SK-N-SH (cell line): Measurements from ENCODE around the gene SACS. TPM values are rescaled to one million over a fixed set of nuclear protein-coding genes. Genes with fewer than 3 reads are reported as not detected.

Experiments
- CTCF ChIA-PET: fragments of 300-600, 350-600 bp; formaldehyde crosslinking; extraction: SDS; loops from one replicate; lab custom pipeline; 2021; lab: Yijun Ruan, JAX
- POLR2A ChIA-PET: fragments of 350-600 bp; sonication (Branson Sonifier 250); formaldehyde crosslinking; extraction: SDS; loops from one replicate; lab custom pipeline; 2020; ENCODE audit warnings: antibody characterized with exemption, inconsistent platforms; lab: Yijun Ruan, JAX
- DNase-seq: peaks from one replicate; pipeline ENCODE4 v3.0.0; 2012
- H2AFZ ChIP-seq: fragments of 200-600 bp; sonication (generic); 2 replicates; pipeline ENCODE4 v1.8.1; 2016; ENCODE audit warnings: antibody characterized with exemption, mild to moderate bottlenecking, low read depth
- H3F3A ChIP-seq: fragments of 200-600 bp; sonication (generic); replicated peaks from 2 replicates; pipeline ENCODE3; 2016; ENCODE audit warnings: antibody characterized with exemption, mild to moderate bottlenecking; ENCODE audit not compliant: insufficient read depth
- H3K27ac ChIP-seq, 2 experiments: fragments of 200-500 bp in 1 of 2; fragments of 200-600 bp in 1 of 2; sonication (Bioruptor generic) in 1 of 2; sonication (generic), shearing (Covaris generic) in 1 of 2; 2 replicates each; pipeline versions ENCODE4 v1.5.1 to v1.6.1; 2014 to 2016; ENCODE audit warnings: low read depth in 2 of 2, inconsistent platforms in 1 of 2, low read length in 1 of 2, mild to moderate bottlenecking in 1 of 2, mixed read lengths in 1 of 2
- H3K27me3 ChIP-seq: fragments of 200-600 bp; sonication (generic), shearing (Covaris generic); 2 replicates; pipeline ENCODE4 v1.6.1; 2016; ENCODE audit warnings: mixed run types; ENCODE audit not compliant: insufficient read depth
- H3K36me3 ChIP-seq, 2 experiments: fragments of 200-500 bp in 1 of 2; fragments of 200-600 bp in 1 of 2; sonication (Bioruptor generic) in 1 of 2; sonication (generic) in 1 of 2; replicated peaks in 1 of 2; 2 replicates each; pipeline versions ENCODE3 to v1.5.1; 2014 to 2016; ENCODE audit warnings: low read length in 1 of 2, mild to moderate bottlenecking in 1 of 2; ENCODE audit not compliant: insufficient read depth in 2 of 2, control insufficient read depth in 1 of 2
- H3K4me1 ChIP-seq, 2 experiments: fragments of 200-500 bp in 1 of 2; fragments of 200-600 bp in 1 of 2; sonication (Bioruptor generic) in 1 of 2; sonication (generic), shearing (Covaris generic) in 1 of 2; 2 replicates each; pipeline versions ENCODE4 v1.5.1 to v1.6.1; 2014 to 2016; ENCODE audit warnings: low read depth in 1 of 2, low read length in 1 of 2, mixed run types in 1 of 2; ENCODE audit not compliant: insufficient read depth in 2 of 2, control insufficient read depth in 1 of 2
- H3K4me2 ChIP-seq: fragments of 200-600 bp; sonication (generic), shearing (Covaris generic); 2 replicates; pipeline ENCODE4 v1.6.1; 2017; ENCODE audit warnings: mixed run types
- H3K4me3 ChIP-seq, 2 experiments: fragments of 200-500 bp in 1 of 2; fragments of 200-600 bp in 1 of 2; sonication (Bioruptor generic) in 1 of 2; sonication (generic), shearing (Covaris generic) in 1 of 2; 2 replicates each; pipeline versions ENCODE4 v1.5.1 to v1.8.1; 2014 to 2016; ENCODE audit warnings: low read depth in 2 of 2, inconsistent platforms in 1 of 2, low read length in 1 of 2, mild to moderate bottlenecking in 1 of 2, mixed read lengths in 1 of 2, moderate library complexity in 1 of 2
- H3K79me2 ChIP-seq: fragments of 200-600 bp; sonication (generic); 2 replicates; pipeline ENCODE4 v1.8.1; 2017; ENCODE audit warnings: mild to moderate bottlenecking; ENCODE audit not compliant: insufficient read depth
- H3K9ac ChIP-seq: fragments of 200-600 bp; sonication (generic); 2 replicates; pipeline ENCODE4 v1.6.1; 2017; ENCODE audit warnings: mixed run types
- H3K9me2 ChIP-seq: fragments of 200-600 bp; sonication (generic); 2 replicates; pipeline ENCODE4 v1.6.1; 2017; ENCODE audit warnings: mixed run types
- H3K9me3 ChIP-seq: fragments of 200-600 bp; sonication (generic); 2 replicates; pipeline ENCODE4 v1.6.1; 2017; ENCODE audit warnings: mixed run types, mild to moderate bottlenecking, moderate library complexity
- H4K20me1 ChIP-seq: fragments of 200-600 bp; sonication (generic); 2 replicates; pipeline ENCODE4 v1.6.1; 2017; ENCODE audit warnings: mild to moderate bottlenecking, mixed run types; ENCODE audit not compliant: insufficient read depth
- EP300 ChIP-seq, 2 experiments: IDR thresholded peaks; 2 replicates each; pipeline versions ENCODE4 v1.4.0 to v1.6.1; 2012; ENCODE audit warnings: borderline replicate concordance in 1 of 2, low read depth in 1 of 2, low read length in 1 of 2
- EZH2phosphoT487 ChIP-seq: fragments of 200-600 bp; sonication (generic); IDR thresholded peaks from 2 replicates; pipeline ENCODE4 v1.6.1; 2017; ENCODE audit warnings: low read depth, mixed run types, mild to moderate bottlenecking, antibody characterized with exemption, moderate library complexity, borderline replicate concordance
- FOSL2 ChIP-seq: IDR thresholded peaks from 2 replicates; pipeline ENCODE4 v1.4.0; 2012; ENCODE audit warnings: low read depth, mild to moderate bottlenecking, moderate library complexity, borderline replicate concordance
- FOXJ3 ChIP-seq: sonication (generic); formaldehyde crosslinking; IDR thresholded peaks from 2 replicates; pipeline ENCODE4 v1.5.1; 2020; ENCODE audit warnings: mild to moderate bottlenecking, missing genetic modification reagents
- FOXM1 ChIP-seq: IDR thresholded peaks from 2 replicates; pipeline ENCODE4 v1.4.0; 2012; ENCODE audit warnings: low read depth, mild to moderate bottlenecking
- NFIC ChIP-seq: IDR thresholded peaks from 2 replicates; pipeline ENCODE4 v1.4.0; 2012; ENCODE audit warnings: borderline replicate concordance
- NRF1 ChIP-seq: IDR thresholded peaks from 2 replicates; pipeline ENCODE4 v1.6.1; 2012; ENCODE audit warnings: low read depth, mild to moderate bottlenecking, low read length
- POLR2AphosphoS5 ChIP-seq: IDR thresholded peaks from 2 replicates; pipeline ENCODE4 v1.6.1; 2012; ENCODE audit warnings: low read depth, low read length
- RCOR1 ChIP-seq: fragments of 150-350 bp; IDR thresholded peaks from 2 replicates; pipeline ENCODE4 v1.6.1; 2017; ENCODE audit warnings: antibody characterized with exemption, low read length
- RFX5 ChIP-seq: IDR thresholded peaks from 2 replicates; pipeline ENCODE4 v1.6.1; 2012; ENCODE audit warnings: mild to moderate bottlenecking, improper control_type of control experiment, low read length
- RXRA ChIP-seq: IDR thresholded peaks from 2 replicates; pipeline ENCODE4 v1.4.0; 2012; ENCODE audit warnings: low read depth, mild to moderate bottlenecking, borderline replicate concordance
- SMC3 ChIP-seq: IDR thresholded peaks from 2 replicates; pipeline ENCODE4 v1.6.1; 2012; ENCODE audit warnings: low read depth, low read length, improper control_type of control experiment
- TAF1 ChIP-seq: IDR thresholded peaks from 2 replicates; pipeline ENCODE4 v1.6.1; 2012; ENCODE audit warnings: low read depth, mild to moderate bottlenecking, low read length, moderate library complexity, borderline replicate concordance
- TCF12 ChIP-seq: IDR thresholded peaks from 2 replicates; pipeline ENCODE4 v1.4.0; 2012
- USF2 ChIP-seq: fragments of 150-350 bp; IDR thresholded peaks from 2 replicates; pipeline ENCODE4 v1.6.1; 2017; ENCODE audit warnings: antibody characterized with exemption, low read length, low read depth, borderline replicate concordance
- YY1 ChIP-seq: IDR thresholded peaks from 2 replicates; pipeline ENCODE4 v1.4.0; 2012; ENCODE audit warnings: low read depth, mild to moderate bottlenecking
- WGBS: methylation state at CpG from one replicate; pipeline ENCODE4 v1.1.6; 2017; ENCODE audit warnings: low lambda C conversion rate; 5-methylcytosine and 5-hydroxymethylcytosine counted together
- polyA plus RNA-seq, 3 experiments: library from polyadenylated mRNA; depleted of rRNA; stranded (reverse); fragments of >200 nt; gene quantifications; 2 replicates each; pipeline ENCODE4 v1.2.3, GENCODE V29; 2012
- TF ChIP-seq, protein P1 (sequence below): IDR thresholded peaks from 2 replicates; pipeline ENCODE4 v1.4.0; 2012; ENCODE audit warnings: low read depth
- TF ChIP-seq, protein P2 (sequence below): IDR thresholded peaks from 2 replicates; pipeline ENCODE4; 2012
- TF ChIP-seq, protein P3 (sequence below): IDR thresholded peaks from 2 replicates; pipeline ENCODE4 v1.4.0; 2012; ENCODE audit warnings: low read depth, borderline replicate concordance
- TF ChIP-seq, protein P4 (sequence below): fragments of 200-600 bp; sonication (generic); IDR thresholded peaks from 2 replicates; pipeline ENCODE4 v1.6.1; 2017; ENCODE audit warnings: antibody characterized with exemption, mild to moderate bottlenecking, moderate library complexity

Gene SACS
- polyA plus RNA-seq, 1 of the 3 experiments (the other 2 are of a cell fraction), result 5.9 TPM

DNA sequence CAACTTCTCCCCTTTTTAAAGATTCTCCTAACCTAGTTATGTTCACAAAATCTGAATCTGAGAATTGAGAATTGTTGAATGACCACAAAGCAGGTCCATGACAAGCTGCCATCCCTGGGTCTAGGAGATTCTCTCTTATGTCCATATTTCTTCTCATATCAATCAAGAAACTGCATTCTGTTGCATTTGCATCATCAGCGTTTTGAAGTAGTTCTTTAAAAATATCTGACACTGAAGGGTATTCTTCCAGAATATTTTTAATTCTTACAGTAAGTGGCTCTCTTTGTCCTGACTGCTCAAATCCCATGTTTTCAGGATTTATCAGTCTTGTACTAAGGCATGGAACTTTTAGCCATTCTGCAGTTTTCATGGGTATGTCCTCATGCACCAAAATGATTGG is 94.3 kb downstream of the SACS start:
- H3K79me2 ChIP-seq, result peaks cover 70% of the 10 kb centered on the region
- 0 out of 2 replicates have a peak, but pooled peaks cover 3% of the 10 kb centered on the region for H3K9me3 ChIP-seq
- no peaks in the 10 kb centered on the region for H3K27me3 ChIP-seq
- TF ChIP-seq, protein P1, sequence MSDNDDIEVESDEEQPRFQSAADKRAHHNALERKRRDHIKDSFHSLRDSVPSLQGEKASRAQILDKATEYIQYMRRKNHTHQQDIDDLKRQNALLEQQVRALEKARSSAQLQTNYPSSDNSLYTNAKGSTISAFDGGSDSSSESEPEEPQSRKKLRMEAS, result no peak
- TF ChIP-seq, protein P2, sequence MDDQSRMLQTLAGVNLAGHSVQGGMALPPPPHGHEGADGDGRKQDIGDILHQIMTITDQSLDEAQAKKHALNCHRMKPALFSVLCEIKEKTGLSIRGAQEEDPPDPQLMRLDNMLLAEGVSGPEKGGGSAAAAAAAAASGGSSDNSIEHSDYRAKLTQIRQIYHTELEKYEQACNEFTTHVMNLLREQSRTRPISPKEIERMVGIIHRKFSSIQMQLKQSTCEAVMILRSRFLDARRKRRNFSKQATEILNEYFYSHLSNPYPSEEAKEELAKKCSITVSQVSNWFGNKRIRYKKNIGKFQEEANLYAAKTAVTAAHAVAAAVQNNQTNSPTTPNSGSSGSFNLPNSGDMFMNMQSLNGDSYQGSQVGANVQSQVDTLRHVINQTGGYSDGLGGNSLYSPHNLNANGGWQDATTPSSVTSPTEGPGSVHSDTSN, result no peak
- no peak for TF ChIP-seq RCOR1
- no peak for TF ChIP-seq POLR2AphosphoS5
- no peak for TF ChIP-seq TAF1
- no peak for TF ChIP-seq SMC3
- TF ChIP-seq RFX5, result no peak
- no peak for TF ChIP-seq YY1
- TF ChIP-seq TCF12, result no peak
- TF ChIP-seq, protein P3, sequence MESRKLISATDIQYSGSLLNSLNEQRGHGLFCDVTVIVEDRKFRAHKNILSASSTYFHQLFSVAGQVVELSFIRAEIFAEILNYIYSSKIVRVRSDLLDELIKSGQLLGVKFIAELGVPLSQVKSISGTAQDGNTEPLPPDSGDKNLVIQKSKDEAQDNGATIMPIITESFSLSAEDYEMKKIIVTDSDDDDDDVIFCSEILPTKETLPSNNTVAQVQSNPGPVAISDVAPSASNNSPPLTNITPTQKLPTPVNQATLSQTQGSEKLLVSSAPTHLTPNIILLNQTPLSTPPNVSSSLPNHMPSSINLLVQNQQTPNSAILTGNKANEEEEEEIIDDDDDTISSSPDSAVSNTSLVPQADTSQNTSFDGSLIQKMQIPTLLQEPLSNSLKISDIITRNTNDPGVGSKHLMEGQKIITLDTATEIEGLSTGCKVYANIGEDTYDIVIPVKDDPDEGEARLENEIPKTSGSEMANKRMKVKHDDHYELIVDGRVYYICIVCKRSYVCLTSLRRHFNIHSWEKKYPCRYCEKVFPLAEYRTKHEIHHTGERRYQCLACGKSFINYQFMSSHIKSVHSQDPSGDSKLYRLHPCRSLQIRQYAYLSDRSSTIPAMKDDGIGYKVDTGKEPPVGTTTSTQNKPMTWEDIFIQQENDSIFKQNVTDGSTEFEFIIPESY, result no peak
- TF ChIP-seq EP300 (IDR thresholded peaks at IDR 0.05; ENCODE audit: borderline replicate concordance in 1 of 2, low read depth in 1 of 2, low read length in 1 of 2), result no peak
- H3K9me2 ChIP-seq, result no peaks in the 10 kb centered on the region
- peaks cover 26% of the 10 kb centered on the region for H3F3A ChIP-seq
- 89% methylated on average over 1 of the region's 1 CpG for WGBS
- H3K4me2 ChIP-seq, result no peak overlapping the region
- no peak overlapping the region for H3K4me3 ChIP-seq
- no peak overlapping the region for H2AFZ ChIP-seq
- CTCF ChIA-PET, result no interaction called here
- peaks cover 60 to 98% of the 10 kb centered on the region in 2 experiments for H3K36me3 ChIP-seq
- peaks cover under 1% of the 10 kb centered on the region; the same call in 1 of the 2 replicates for H4K20me1 ChIP-seq
- POLR2A ChIA-PET, result no interaction called here
- no peak overlapping the region for H3K9ac ChIP-seq
- no peak for DNase-seq
- H3K4me1 ChIP-seq, result no peaks in the 10 kb centered on the region
- no peak overlapping the region for H3K27ac ChIP-seq

GRCh38 chr13:23330356-23330755 is 103.1 kb downstream of the SACS start:
- Histone ChIP-seq H3K4me1 (no peaks in the 10 kb centered on the region), H3K27ac (no peak overlapping the region), H3K36me3 (peaks cover 29 to 55% of the 10 kb centered on the region in 2 experiments), H3F3A (peaks cover 45% of the 10 kb centered on the region), H3K4me2 (no peak overlapping the region), H3K9me3 (no peaks in the 10 kb centered on the region), H3K27me3 (no peaks in the 10 kb centered on the region), H3K4me3 (no peak overlapping the region), H3K79me2 (no peaks in the 10 kb centered on the region; the same call in 1 of the 2 replicates), H3K9me2 (no peaks in the 10 kb centered on the region), H2AFZ (no peak overlapping the region), H3K9ac (no peak overlapping the region), H4K20me1 (no peaks in the 10 kb centered on the region)
- 98% methylated on average over 6 of the region's 6 CpGs for WGBS
- POLR2A ChIA-PET, result no interaction called here
- DNase-seq, result no peak
- CTCF ChIA-PET, result no interaction called here
- TF ChIP-seq, protein P4, sequence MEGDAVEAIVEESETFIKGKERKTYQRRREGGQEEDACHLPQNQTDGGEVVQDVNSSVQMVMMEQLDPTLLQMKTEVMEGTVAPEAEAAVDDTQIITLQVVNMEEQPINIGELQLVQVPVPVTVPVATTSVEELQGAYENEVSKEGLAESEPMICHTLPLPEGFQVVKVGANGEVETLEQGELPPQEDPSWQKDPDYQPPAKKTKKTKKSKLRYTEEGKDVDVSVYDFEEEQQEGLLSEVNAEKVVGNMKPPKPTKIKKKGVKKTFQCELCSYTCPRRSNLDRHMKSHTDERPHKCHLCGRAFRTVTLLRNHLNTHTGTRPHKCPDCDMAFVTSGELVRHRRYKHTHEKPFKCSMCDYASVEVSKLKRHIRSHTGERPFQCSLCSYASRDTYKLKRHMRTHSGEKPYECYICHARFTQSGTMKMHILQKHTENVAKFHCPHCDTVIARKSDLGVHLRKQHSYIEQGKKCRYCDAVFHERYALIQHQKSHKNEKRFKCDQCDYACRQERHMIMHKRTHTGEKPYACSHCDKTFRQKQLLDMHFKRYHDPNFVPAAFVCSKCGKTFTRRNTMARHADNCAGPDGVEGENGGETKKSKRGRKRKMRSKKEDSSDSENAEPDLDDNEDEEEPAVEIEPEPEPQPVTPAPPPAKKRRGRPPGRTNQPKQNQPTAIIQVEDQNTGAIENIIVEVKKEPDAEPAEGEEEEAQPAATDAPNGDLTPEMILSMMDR, result no peak
- TF ChIP-seq FOSL2 (no peak), FOXM1 (no peak), RXRA (no peak), USF2 (no peak), SMC3 (no peak), RFX5 (no peak), RCOR1 (no peak), NRF1 (no peak), NFIC (no peak), EZH2phosphoT487 (no peak), FOXJ3 (CRISPR knock-in tag) (no peak)
- TF ChIP-seq, protein P2, result no peak
- TF ChIP-seq, protein P1, result no peak
